HG02642 (cell line): ENCODE results near the gene SYNCRIP.
"Not testable (repeated sequence)": the region's sequence is repeated elsewhere in the genome, so short reads cannot be mapped to it uniquely, and the experiment has no call there.

Experiments used
- ATAC-seq: cut with Tn5 transposase; IDR thresholded peaks from one replicate; pipeline ENCODE4 v1.9.1; 2021; ENCODE audit warnings: mild to moderate bottlenecking; ENCODE audit not compliant: unreplicated experiment, poor library complexity

SYNCRIP gene

DNA sequence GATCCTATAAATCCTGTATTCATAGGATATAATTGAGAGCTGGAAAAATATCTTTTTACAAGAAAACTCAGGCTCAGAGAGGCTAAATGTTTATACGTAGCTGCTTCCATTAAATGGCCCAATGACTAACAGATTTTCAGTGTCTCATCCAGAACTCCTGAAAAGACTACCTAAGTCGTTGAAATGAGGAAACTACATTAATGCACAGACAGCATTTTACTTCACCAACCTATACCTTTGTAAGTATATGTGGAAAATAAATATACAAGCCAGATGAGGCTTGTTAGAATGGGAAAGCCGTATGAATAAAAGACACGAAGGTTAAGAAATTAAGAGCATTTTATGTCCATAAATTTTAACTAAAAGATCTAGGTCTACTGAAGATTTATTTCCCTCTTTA lies 40.6 kb downstream of the SYNCRIP start:
- no peak for ATAC-seq

DNA sequence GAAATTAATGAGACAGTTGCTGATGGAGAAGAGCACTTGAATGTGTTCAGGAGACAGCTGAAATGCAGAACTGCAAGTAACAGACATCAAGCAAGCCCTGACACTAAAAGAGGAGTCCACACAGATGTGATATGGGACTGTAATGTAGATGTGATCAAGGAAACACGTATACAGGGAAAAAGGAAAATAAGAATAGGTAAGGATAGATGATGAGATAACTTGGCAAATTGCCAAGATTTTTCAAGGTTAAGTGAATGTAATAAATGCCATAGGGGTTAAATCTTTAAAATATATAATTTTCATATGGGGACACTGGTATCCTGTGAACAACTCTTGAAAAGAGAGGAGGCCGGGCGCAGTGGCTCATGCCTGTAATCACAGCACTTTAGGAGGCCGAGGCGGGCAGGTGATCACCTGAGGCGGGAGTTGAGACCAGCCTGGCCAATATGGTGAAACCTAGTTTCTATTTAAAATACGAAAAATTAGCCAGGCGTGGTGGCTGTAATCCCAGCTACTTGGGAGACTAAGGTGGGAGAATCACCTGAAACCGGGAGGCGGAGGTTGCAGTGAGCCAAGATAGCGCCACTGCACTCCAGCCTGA lies 41.9 kb downstream of the SYNCRIP start:
- no peak for ATAC-seq

DNA sequence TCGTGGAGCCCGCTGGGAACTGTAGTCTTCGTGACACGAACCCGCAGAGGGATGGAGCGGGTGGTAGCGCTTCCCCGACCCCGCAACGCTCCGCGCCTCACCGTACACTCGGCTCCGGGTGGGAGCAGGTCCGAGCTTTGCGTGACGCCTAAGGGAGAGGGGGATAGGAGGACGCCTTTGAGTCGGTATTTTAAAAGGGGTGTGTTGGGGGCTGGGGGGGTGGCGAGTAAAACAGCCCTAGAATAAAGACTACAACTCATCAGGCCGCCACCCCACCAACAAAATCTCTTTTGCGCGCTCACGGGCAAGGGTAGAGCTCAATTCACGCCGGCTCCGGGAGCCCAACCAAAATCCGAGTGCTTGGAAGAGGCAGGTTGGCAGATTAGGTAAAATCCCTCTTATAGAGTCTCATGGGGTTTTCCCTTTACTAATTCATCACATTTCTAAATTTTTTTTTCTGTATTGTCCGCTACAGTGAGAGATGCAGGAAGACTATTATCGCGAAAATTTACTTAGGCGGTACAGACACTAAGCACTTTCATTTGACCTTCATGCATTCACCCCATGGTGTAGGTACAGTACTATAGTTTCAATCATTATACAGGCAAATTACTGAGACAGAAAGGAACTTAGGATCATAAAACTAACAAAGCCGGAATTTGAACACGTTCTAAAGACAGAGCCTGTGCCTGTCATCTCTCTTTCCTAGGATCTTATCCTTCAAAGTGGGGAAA lies 48.3 kb downstream of the SYNCRIP start:
- ATAC-seq: peak; percentile 7

DNA sequence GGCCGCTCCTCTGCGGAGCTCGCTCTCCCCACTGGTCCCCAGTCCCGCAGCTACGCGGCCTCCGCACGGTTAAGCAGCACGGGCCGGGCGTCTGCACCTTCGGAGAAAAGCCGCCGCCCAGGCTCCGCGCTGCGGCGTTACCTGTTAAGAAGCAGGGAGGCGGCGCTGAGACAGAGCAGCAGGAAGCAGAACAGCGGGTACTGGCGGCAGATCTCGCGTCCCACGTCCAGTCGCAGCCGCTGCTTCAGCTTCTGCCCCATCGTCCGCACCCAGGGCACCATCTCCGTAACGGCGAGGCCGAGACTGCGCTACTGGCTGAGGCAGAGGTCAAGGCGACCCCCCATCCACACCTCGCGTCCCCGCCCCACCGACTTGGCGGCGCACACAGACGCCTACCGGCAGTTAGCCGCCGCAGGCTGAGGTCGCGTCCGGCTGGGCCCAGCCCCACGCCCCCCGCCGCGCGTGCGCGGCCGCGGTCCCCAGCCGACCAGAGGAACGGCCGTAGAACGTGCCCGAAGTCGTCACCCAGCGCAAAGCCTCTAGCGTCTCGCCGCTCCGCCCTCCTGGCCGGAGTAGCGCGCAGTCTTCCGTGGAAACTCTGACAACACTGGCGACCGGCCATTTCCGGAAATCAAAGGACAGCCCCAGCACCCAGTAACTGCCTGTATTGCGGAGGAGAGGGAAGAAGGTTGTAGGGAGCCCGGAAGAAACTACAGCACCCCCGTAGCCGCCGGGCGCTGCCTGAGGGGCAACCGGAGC lies 49.1 kb downstream of the SYNCRIP start, which contains the start of gene SNX14:
Gene SNX14 (minus strand): TSS at position 421 of the 759 bp plus-strand sequence. CDS start 140 bp downstream, at position 281.
- peak; percentile 92 for ATAC-seq

DNA sequence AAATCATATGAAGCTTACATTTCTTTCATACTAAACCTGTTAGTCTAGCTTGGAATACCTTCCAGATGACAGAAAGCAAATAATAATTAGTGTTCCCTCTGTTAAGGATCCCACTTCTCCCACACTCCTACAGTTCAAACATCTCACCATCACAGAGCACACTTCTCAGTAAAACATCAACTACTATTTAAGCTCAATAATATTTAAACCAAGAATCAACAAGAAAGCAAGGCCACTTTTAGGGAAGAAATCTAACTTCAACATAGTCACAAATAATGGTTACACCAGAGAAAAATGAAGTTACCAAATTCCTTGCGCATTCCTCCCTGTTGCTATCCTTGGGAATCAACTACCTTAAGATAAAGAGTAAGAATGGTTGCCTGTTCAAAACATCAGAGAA lies 50.7 kb downstream of the SYNCRIP start:
- ATAC-seq: no peak

DNA sequence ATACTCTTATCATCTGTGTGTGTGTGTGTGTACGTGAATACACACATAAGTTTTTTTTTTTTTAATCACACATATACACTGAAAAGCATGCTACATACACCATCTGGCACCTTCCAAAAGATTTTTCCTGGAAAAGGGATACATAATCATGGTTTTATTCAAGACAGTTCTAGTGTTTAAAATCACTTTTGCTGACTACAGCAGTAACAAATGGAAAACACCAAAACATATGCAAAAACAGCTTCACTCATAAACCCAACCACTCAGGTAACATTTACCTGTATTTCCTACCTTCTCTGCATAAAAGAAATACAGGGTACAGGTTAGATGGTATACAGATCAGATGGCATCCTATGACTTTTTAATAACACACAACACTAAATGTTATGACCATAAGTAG lies 51.5 kb downstream of the SYNCRIP start:
- ATAC-seq: no peak

DNA sequence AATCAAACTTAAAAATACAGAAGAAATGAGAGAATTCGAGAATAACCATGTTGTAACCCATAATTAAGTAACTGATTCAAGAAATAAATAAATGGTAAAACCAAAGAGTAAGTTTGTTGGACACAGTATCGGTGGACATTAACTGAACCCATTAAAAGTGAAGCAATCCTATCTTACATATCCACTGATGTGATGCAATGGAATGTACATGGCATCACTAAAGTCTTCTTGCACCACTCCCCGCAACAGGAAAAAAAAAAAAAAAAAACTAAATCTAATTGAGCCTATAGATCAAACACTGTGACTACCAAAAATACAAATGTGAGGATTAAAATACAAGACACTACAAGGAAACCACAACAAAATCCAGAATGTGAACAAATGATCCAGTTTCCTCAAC lies 56.9 kb downstream of the SYNCRIP start:
- no peak for ATAC-seq

DNA sequence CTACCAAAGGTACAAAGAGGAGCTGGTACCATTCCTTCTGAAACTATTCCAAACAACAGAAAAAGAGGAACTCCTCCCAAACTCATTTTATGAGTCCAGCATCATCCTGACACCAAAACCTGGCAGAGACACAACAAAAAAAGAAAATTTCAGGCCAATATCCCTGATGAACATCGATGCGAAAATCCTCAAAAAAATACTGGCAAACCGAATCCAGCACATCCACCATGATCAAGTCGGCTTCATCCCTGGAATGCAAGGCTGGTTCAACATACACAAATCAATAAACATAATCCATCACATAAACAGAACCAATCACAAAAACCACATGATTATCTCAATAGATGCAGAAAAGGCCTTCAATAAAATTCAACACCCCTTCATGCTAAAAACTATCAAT lies 59.9 kb downstream of the SYNCRIP start:
- ATAC-seq: not testable (repeated sequence)

DNA sequence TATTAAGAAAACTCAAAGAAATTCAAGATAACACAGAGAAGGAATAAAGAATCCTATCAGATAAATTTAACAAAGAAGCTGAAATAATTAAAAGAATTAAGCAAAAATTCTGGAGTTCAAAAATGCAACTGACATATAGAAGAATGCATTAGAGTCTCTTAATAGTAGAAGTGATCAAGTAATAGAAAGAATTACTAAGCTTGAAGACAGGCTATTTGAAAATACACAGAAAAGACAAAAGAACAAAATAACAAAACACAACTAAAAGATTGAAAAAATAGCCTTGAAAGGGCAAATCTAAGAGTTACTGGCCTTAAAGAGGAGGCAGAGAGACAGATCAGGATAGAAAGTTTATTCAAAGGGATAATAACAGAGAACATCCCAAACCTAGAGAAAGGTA lies 61.1 kb downstream of the SYNCRIP start:
- ATAC-seq: no peak

DNA sequence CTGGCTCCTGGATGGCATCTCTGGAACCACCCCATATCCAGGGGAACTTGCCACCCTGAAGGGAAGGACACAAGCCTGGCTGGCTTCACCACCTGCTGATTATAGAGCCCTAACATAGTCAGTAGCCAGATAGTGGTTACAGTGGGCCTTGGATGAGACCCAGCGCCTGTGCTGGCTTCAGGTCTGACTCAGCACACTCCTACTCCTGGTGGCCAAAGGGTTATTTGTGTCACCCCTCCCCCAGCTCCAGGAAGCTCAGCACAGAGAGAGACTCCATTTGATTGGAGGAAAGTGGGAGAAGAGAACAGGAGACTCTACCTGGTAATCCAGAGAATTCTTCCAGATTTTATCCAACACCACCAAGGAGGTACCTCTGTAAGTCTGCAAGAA lies 61.8 kb downstream of the SYNCRIP start:
- peak; percentile 86 for ATAC-seq

DNA sequence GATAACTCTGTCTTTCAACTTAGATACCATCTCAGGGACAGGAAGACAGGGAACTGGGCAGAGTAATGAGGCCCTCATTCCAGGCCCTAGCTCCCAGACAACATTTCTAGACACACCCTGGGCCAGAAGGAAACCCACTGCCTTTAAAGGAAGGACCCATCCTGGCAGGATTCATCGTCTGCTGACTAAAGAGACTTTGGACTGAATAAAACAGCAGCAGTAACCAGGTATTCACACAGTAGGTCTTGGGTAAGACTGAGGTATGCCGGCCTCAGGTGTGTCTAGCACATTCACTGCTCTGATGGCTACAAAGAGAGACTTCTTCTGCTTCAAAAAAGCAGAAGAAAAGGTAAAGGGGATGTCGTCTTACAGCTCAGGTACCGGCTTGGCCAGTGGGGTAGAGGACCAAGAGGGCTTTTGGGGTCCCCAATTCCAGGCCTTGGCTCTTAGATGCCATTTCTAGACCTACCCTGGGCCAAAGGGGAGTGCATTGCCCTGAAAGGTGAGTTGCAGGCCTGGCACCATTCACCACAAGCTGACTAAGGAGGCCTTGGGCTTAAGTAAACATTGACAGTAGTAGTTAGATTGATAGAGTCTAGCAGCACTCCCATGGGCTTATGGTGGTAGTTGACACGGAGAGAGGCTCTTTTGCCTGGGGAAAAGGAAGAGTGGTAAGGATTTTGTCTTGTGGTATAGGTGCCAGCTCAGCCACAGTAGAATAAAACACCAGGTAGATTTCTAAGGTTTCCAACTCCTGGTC lies 62.4 kb downstream of the SYNCRIP start:
- ATAC-seq: peak; percentile 23

DNA sequence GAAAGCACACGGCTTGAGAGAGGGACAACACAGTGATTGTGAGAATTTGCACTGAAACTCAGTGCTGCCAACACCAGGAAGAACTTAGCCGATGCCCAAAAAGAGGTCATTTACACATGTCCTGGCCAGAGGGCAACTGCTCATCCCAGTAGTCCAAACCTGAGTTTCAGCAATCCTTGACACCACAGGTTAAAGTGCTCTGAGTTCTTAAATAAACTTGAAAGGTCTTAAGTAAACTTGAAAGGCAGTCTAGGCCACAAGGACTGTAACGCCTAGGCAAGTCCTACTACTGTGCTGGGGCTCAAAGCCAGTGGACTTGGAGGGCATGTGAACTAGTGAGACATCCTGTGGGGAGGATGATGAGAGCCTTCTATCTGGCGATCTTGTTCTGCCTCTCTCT lies 63.1 kb downstream of the SYNCRIP start:
- ATAC-seq: no peak

DNA sequence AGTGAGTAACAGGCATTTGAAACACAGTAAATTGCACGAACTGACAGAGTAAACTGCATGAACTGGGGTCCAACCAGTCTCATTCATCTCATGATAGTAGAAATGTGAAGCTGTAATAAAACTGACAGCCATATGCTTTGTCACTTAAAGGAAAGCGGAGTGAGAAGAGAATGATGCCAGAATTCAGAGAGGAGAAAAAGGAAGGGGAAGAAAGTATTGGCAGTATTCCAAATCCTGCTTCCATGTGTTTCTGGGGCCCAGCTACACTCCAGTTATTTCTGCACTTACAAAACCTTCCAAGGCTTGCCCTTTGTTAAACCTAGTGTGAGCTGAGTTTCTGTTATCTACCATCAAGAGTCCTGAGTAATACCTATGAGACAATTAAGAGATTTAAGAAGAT lies 66.2 kb downstream of the SYNCRIP start:
- ATAC-seq: no peak

DNA sequence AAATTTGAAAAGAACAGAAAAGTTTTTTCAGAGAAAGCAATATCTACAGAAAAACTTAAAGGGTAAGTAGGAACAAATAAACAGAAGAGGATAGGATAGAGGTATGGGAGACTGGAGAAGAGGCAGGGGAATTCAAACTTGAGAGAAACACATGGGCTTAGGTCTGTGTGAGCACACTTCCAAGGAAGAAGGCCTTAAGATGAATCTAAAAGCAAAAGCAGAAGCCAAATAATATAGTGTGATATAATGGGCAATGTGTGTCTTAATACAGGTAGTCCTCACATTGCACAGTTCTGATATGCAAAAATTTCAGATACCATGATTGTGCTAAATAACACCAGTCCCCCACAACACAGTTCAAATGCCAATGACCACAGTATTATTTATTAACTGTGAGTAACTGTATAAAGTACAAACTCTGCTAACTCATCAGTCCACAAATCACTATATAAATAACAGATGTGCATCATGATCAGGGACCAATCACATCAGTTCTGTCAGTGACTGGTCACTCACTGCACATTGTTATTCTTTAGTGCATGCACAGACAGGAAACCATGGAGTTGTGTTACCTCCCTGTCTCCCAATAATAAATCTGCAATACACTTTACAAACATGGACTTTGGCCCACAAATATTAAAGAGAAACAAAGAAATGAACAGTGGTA lies 67.6 kb downstream of the SYNCRIP start:
- ATAC-seq: no peak

DNA sequence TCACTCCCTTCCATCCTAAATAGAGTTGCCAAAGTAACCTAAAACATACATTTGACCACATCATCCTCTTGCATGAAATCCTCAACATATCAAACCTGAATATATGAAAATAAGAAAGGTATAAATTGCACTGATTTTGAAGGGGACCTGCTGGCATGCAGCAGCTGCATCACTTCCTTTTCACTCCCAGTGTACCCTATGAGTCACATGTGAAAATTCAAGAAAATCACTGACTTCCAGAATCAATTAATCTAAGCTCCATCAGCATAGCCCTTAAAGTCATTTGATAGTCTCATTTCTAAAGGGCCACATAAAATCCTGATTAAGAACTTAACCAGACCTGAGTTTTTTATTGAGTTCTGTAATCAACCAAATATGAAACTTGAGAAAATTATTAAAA lies 73.4 kb downstream of the SYNCRIP start:
- ATAC-seq: no peak

DNA sequence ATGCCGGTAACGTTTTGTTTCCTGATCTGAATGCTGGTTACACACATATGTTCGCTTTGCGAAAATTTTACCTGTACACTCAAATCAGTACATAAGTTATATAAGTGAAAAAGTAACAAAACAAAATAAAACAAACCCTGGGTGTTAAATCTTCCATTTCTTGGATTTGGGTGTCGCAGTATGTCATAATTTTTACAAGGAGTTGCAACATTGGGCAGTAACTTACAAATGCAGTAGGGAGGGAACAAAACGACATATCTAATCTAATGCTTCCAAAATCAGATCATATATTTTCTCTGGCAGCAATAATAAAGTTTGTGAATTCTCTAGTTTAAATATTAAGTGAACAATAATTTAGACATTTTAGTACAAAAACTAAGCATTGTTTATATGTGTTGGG lies 74.3 kb downstream of the SYNCRIP start:
- no peak for ATAC-seq

DNA sequence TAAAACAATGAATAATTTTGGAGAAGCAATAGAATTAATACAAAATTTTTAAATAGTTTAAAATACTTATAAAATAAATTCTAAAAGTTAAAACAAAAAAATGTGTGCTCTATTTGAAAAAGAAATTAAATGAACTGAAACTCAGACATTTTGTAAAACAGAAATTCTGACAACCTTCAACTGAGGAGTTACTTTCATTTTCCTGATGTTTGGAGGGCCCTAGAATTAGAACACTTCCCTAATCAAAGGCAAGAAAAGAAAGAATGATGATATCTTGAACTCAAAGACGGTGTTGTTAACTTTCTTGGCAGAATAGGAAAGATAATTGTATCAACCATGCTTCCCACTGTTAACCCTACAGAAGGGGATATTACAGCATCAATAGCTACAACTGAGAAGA lies 77.0 kb downstream of the SYNCRIP start:
- ATAC-seq: no peak

DNA sequence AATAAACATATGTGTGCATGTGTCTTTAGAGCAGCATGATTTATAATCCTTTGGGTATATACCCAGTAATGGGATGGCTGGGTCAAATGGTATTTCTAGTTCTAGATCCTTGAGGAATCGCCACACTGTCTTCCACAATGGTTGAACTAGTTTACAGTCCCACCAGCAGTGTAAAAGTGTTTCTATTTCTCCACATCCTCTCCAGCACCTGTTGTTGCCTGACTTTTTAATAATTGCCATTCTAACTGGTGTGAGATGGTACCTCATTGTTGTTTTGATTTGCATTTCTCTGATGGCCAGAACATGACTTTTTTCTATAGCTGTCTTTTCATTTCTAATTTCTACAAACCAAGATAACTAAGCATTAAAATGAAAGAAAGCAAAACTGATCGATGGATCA lies 78.5 kb downstream of the SYNCRIP start:
- not testable (repeated sequence) for ATAC-seq
